IPS-20b (cell line): ENCODE data around the gene CEP44.

Experiments used
- H3K27ac ChIP-seq: one replicate; pipeline ENCODE4 v1.5.1; 2013; ENCODE audit warnings: low read length
- H3K27me3 ChIP-seq: 2 replicates; pipeline ENCODE4 v1.6.1; 2013; ENCODE audit warnings: mild to moderate bottlenecking, low read length, inconsistent platforms; ENCODE audit not compliant: insufficient read depth
- H3K36me3 ChIP-seq: 2 replicates; pipeline ENCODE4 v1.6.1; 2013; ENCODE audit warnings: low read depth, mild to moderate bottlenecking, inconsistent platforms, low read length, moderate library complexity; ENCODE audit not compliant: insufficient read depth
- H3K4me1 ChIP-seq: 2 replicates; pipeline ENCODE4 v1.6.1; 2013; ENCODE audit warnings: mild to moderate bottlenecking, control low read depth, inconsistent platforms, low read length, moderate library complexity; ENCODE audit not compliant: insufficient read depth
- H3K4me3 ChIP-seq: 2 replicates; pipeline ENCODE4 v1.5.1; 2013; ENCODE audit warnings: mild to moderate bottlenecking, low read length, inconsistent platforms
- H3K9ac ChIP-seq: 2 replicates; pipeline ENCODE4 v1.6.1; 2013; ENCODE audit warnings: low read depth, mild to moderate bottlenecking, inconsistent platforms, low read length, moderate library complexity
- H3K9me3 ChIP-seq: 2 replicates; pipeline ENCODE4 v1.6.1; 2013; ENCODE audit warnings: mild to moderate bottlenecking, low read depth, low read length, inconsistent platforms; ENCODE audit not compliant: insufficient read depth

Gene CEP44

GRCh38 chr4:174307694-174308093 lies 24.0 kb downstream of the CEP44 start:
- H3K27ac ChIP-seq: no peak overlapping the region
- peaks cover 45% of the 10 kb centered on the region for H3K36me3 ChIP-seq
- no peak overlapping the region for H3K4me3 ChIP-seq
- H3K9me3 ChIP-seq: no peaks in the 10 kb centered on the region
- no peaks in the 10 kb centered on the region for H3K27me3 ChIP-seq
- H3K9ac ChIP-seq: no peak overlapping the region
- H3K4me1 ChIP-seq: no peaks in the 10 kb centered on the region

DNA sequence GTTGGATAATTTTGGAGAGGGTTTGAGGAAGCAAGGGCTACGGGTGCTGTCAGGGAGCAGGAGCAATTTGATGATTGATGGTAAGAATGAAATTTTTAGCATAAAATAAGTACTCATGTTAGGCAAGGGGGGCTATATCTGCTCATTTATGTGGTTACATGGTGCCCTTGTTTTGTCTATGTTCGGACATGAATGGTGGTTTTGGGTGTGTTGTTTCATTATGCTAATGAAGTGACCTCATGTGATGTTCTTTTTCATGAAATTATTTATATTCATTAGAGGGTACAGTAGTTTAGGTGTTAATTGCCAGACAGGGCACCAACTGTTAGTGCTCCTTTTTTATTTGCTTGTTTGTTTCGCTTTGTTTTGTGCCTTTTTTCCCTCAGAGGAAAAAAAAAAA lies 29.3 kb downstream of the CEP44 start:
- H3K4me1 ChIP-seq: 0 out of 2 replicates have a peak, but pooled peaks cover 5% of the 10 kb centered on the region
- peaks cover 38% of the 10 kb centered on the region; the same call in 1 of the 2 replicates for H3K36me3 ChIP-seq
- no peak overlapping the region for H3K27ac ChIP-seq
- H3K9ac ChIP-seq: no peak overlapping the region
- H3K27me3 ChIP-seq: no peaks in the 10 kb centered on the region
- H3K9me3 ChIP-seq: no peaks in the 10 kb centered on the region
- no peak overlapping the region for H3K4me3 ChIP-seq

DNA sequence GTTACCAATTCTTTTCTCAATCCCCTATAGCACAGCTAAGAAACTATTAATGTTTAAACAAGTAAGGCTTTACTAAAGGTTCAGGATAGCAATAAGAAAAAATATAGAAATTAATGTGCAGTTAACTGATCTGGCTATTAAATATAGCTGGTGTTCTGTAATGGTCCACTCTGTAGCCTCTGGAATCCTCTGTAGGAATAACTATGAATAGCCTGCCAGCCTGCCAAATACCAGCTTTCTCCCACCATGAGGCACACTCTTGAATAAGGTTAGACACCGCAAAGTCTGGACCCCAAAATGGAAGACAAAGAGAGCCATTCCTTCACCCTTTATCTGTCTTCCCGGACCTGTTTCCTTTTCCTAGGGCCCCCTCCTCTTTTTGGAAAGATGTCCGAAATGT lies 30.6 kb downstream of the CEP44 start:
- Histone ChIP-seq H3K27me3 (no peaks in the 10 kb centered on the region), H3K9ac (no peak overlapping the region), H3K4me1 (0 out of 2 replicates have a peak, but pooled peaks cover 5% of the 10 kb centered on the region), H3K36me3 (peaks cover 42% of the 10 kb centered on the region; the same call in 1 of the 2 replicates), H3K4me3 (no peak overlapping the region), H3K27ac (no peak overlapping the region), H3K9me3 (no peaks in the 10 kb centered on the region)

- Histone ChIP-seq H3K36me3 (peaks cover 39% of the 10 kb centered on the region; the same call in 1 of the 2 replicates), H3K9ac (no peak overlapping the region)
Measured at GRCh38 chr4:174314770-174315169, 31.1 kb downstream of the CEP44 start.

DNA sequence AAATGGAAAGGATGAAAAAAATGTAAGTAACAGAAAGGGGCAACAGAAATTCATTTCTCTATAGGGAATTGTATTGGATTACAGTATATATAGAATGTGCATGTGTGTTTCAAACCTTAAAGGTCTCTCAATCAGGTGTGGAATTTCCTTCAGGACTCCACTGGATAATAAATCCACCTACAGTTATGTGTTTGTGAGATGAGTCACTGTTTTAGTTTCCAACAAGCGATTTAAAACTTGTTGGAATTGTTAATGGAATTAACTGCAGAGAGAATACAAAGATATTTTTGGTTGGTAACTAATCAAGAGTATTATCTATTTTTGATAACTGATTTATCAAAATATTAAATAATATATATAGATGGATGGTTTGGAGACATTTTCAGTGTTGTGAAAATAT lies 32.8 kb downstream of the CEP44 start:
- no peaks in the 10 kb centered on the region for H3K27me3 ChIP-seq

More at GRCh38 chr4:174314770-174315169, 31.1 kb downstream of the CEP44 start:
- Histone ChIP-seq H3K4me1 (0 out of 2 replicates have a peak, but pooled peaks cover 5% of the 10 kb centered on the region), H3K27me3 (no peaks in the 10 kb centered on the region), H3K27ac (no peak overlapping the region), H3K9me3 (no peaks in the 10 kb centered on the region), H3K4me3 (no peak overlapping the region)

DNA sequence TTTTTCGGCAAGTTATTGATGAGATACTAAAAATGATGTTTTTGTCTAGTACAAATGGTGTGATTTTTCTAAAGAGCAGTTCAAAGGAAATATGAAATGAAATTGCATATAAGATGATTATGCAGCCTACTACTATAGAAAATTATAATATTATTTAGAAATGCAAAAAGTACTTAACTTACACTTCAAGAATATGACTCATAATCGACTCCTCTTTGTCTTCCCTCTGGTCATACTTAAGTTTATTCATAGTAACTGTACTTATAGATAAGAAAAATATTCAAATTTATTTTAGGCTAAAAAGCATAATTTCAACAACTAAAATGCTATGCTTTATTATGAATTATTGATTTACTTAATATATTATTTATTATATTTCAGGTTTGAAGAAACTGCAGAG lies 33.2 kb downstream of the CEP44 start:
- Histone ChIP-seq H3K4me3 (no peak overlapping the region), H3K27me3 (no peaks in the 10 kb centered on the region), H3K9ac (no peak overlapping the region), H3K9me3 (no peaks in the 10 kb centered on the region), H3K4me1 (0 out of 2 replicates have a peak, but pooled peaks cover 5% of the 10 kb centered on the region), H3K27ac (no peak overlapping the region), H3K36me3 (peaks cover 27% of the 10 kb centered on the region; the same call in 1 of the 2 replicates)

More for the DNA sequence above, 32.8 kb downstream of the CEP44 start:
- no peaks in the 10 kb centered on the region for H3K9me3 ChIP-seq
- peaks cover 31% of the 10 kb centered on the region; the same call in 1 of the 2 replicates for H3K36me3 ChIP-seq
- no peak overlapping the region for H3K4me3 ChIP-seq
- no peak overlapping the region for H3K27ac ChIP-seq
- no peak overlapping the region for H3K9ac ChIP-seq
- H3K4me1 ChIP-seq: 0 out of 2 replicates have a peak, but pooled peaks cover 5% of the 10 kb centered on the region

DNA sequence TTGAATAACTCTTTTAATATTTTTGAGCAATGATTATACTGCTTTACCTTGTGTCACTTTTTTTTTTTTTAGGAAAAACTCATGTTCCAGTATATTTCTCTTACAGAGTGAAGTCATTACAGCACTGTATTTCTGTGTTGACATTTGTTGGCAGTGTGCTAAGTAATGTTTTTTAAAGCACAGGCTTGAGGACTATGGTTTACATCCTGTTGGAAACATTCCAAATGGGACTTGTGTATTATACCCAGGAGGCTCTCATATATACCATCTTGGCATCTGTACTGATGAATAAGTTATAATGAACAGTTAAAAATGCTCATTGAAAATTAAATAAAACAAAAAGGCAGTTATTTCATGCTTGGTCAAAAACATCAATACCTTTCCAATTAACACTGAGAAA lies 33.8 kb downstream of the CEP44 start:
- no peak overlapping the region for H3K4me3 ChIP-seq
- H3K27ac ChIP-seq: no peak overlapping the region
- H3K9ac ChIP-seq: no peak overlapping the region

DNA sequence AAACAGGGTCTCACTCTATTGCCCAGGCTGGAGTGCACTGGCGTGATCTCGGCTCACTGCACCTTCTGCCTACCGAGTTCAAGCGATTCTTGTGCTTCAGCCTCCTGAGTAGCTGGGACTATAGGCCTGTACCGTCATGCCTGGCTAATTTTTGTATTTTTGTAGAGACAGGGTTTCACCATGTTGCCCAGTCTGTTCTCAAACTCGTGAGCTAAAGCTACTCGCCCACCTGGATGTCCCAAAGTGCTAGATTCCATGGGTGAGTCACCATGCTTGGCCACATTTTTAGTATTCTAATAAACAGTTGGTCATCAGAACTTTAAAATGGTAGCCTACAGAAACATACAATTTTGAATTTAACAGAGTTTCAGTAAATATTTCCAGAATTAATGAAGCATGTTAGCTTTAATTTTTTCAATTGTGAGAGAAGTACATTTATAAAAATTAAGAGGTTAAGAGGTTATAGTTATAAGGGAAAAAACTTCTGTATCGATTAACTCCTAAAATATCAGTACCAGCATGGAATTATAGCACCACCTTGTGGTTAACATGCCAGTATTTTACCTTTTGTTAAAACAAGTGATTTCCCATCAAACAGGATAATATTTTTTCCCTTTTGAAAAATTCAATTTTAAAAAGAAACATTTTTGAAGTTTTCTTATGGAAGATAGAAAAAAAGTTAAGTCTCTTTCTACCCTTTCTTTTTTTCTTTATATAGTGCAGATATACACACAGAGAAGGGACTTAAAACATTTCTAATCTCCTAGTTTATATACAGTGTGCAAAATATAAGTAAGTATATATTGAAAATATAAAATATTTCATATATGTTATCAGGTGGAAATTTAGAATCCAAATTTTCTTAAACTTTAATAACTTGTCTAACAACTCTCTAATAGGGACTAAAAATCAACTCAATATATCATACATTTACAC lies 35.4 kb downstream of the CEP44 start:
- Histone ChIP-seq H3K9ac (no peak overlapping the region), H3K4me1 (0 out of 2 replicates have a peak, but pooled peaks cover 5% of the 10 kb centered on the region), H3K4me3 (no peak overlapping the region), H3K27ac (no peak overlapping the region), H3K36me3 (peaks cover 22% of the 10 kb centered on the region; the same call in 1 of the 2 replicates), H3K9me3 (no peaks in the 10 kb centered on the region), H3K27me3 (no peaks in the 10 kb centered on the region)

More for the DNA sequence above, 33.8 kb downstream of the CEP44 start:
- H3K9me3 ChIP-seq: no peaks in the 10 kb centered on the region
- H3K27me3 ChIP-seq: no peaks in the 10 kb centered on the region
- H3K36me3 ChIP-seq: peaks cover 23% of the 10 kb centered on the region; the same call in 1 of the 2 replicates
- H3K4me1 ChIP-seq: 0 out of 2 replicates have a peak, but pooled peaks cover 5% of the 10 kb centered on the region

DNA sequence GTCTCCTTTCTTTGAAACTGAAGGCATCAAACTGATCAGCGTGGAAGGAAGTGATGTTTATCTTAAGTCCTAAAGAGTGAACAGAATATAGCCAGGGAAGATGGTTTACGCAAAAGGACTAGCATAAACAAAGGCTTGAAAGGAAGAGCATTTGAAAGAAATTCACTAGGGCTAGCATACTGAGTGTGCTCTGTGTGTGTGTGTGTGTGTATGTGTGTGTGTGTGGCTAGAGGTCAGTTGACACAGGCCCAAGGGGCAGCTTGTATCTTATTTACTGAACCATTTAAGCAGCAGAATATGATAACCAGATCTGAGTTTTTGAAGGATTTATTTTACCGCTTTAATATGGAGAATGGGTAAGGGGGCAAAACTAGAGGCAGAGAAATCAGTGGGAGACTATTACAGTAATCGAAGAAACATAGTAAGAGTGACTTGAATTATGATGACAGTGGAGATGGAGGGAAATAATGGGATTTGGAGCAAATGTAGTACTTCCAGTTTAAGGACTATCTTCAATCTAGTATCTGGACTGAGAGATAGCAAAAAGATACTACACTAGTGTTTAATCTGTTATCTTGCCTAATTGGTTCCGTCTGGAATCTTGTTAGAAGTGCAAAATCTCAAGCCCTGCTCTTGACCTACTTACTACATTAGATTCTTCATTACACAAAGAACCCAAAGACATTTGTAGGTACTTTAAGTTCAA lies 36.9 kb downstream of the CEP44 start:
- Histone ChIP-seq H3K4me1 (no peaks in the 10 kb centered on the region), H3K27ac (no peak overlapping the region), H3K36me3 (peaks cover 22% of the 10 kb centered on the region; the same call in 1 of the 2 replicates), H3K9ac (no peak overlapping the region), H3K27me3 (no peaks in the 10 kb centered on the region), H3K9me3 (no peaks in the 10 kb centered on the region), H3K4me3 (no peak overlapping the region)

DNA sequence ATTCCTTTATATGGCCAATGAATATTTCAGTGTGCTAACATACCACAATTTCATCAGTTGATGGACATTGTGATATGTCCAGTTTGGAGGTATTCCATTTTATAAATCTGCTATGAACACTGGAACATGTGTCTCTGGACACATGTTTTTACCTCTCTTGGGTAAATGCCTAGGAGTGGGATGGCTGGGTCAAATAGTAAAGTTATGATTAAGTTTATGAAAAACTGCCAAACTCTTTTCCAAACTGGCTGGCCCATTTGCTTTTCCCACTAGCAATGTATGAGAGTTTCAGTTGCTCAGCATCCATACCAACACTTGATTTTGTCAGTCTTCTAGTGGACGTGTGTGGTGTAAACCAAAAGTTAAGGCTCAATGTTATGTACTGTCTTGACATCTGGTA lies 40.5 kb downstream of the CEP44 start:
- no peaks in the 10 kb centered on the region for H3K27me3 ChIP-seq
- peaks cover 5% of the 10 kb centered on the region; the same call in 1 of the 2 replicates for H3K36me3 ChIP-seq
- H3K4me1 ChIP-seq: no peaks in the 10 kb centered on the region
- H3K9me3 ChIP-seq: no peaks in the 10 kb centered on the region
- H3K27ac ChIP-seq: no peak overlapping the region
- H3K9ac ChIP-seq: no peak overlapping the region
- no peak overlapping the region for H3K4me3 ChIP-seq

- H3K9me3 ChIP-seq: no peaks in the 10 kb centered on the region
- H3K36me3 ChIP-seq: peaks cover 4% of the 10 kb centered on the region; the same call in 1 of the 2 replicates
- H3K4me1 ChIP-seq: no peaks in the 10 kb centered on the region
- H3K27me3 ChIP-seq: no peaks in the 10 kb centered on the region
- H3K4me3 ChIP-seq: no peak overlapping the region
- no peak overlapping the region for H3K27ac ChIP-seq
- no peak overlapping the region for H3K9ac ChIP-seq
Measured at GRCh38 chr4:174324725-174325124, 41.0 kb downstream of the CEP44 start.
